Testis (tissue), 2 donors: ENCODE results near the gene RHBDL2.

Source experiments
- POLR2A ChIP-seq: fragments of 450-650 bp; IDR thresholded peaks from one replicate; pipeline ENCODE4 v1.6.1; 2017; ENCODE audit warnings: antibody characterized with exemption, mild to moderate bottlenecking, moderate library complexity
- TF ChIP-seq, protein P1 (sequence below), 3 experiments: fragments of 450-650 bp in 2 of 3; fragments of 200-600 bp in 1 of 3; sonication (generic) in 1 of 3; IDR thresholded peaks; one replicate each; pipeline ENCODE4 v1.5.1; 2016 to 2019; ENCODE audit warnings: antibody characterized with exemption in 3 of 3, mild to moderate bottlenecking in 2 of 3, moderate library complexity in 1 of 3

GRCh38 chr1:38860454-38860795 lies 81.2 kb downstream of the RHBDL2 start:
- TF ChIP-seq POLR2A: no peak
- TF ChIP-seq, protein P1, sequence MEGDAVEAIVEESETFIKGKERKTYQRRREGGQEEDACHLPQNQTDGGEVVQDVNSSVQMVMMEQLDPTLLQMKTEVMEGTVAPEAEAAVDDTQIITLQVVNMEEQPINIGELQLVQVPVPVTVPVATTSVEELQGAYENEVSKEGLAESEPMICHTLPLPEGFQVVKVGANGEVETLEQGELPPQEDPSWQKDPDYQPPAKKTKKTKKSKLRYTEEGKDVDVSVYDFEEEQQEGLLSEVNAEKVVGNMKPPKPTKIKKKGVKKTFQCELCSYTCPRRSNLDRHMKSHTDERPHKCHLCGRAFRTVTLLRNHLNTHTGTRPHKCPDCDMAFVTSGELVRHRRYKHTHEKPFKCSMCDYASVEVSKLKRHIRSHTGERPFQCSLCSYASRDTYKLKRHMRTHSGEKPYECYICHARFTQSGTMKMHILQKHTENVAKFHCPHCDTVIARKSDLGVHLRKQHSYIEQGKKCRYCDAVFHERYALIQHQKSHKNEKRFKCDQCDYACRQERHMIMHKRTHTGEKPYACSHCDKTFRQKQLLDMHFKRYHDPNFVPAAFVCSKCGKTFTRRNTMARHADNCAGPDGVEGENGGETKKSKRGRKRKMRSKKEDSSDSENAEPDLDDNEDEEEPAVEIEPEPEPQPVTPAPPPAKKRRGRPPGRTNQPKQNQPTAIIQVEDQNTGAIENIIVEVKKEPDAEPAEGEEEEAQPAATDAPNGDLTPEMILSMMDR (IDR thresholded peaks at IDR 0.05): no peak
